GM21825 (cell line): ENCODE data around the gene SOX21.

Experiments used
- ATAC-seq: cut with Tn5 transposase; IDR thresholded peaks from one replicate; pipeline ENCODE4 v1.9.1; 2021; ENCODE audit warnings: mild to moderate bottlenecking, moderate library complexity; ENCODE audit not compliant: unreplicated experiment

SOX21 gene

DNA sequence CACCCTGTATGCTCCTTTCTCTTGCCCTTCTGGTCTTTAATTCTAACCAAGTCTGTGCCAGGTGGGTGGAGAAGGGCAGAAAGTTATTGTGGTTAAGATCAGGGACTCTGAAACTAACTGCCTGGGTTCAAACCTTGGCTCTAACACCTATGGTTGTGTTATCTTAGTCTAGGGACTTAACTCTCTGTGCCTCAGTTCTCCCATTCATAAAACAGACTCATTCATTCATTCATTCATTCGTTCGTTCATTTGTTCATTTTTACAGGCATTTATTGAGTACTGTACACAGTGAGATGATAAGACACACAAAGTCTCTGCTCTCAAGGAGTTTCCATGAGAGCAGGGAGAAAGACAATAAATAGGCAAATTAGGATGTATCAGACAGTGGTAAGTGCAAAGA lies 30.1 kb downstream of the SOX21 start:
- ATAC-seq, result no peak

DNA sequence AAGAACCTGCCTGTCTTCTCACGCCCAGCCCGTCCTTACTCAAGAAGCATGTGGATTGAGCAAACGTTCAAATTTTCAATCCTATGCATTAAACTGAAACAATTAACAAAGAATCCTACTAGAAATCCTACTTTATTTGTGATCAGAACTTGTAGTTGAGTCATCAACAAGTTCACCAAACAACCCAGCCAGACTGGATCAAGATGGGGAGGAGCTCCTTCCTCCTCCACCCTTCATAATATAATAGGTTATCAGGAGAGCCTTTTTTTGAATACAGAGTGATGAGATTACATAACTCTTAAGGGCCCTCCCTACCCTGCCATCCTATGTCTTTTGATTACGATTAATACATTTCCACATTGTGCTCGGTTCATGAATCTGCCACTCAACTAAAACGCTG lies 32.7 kb downstream of the SOX21 start:
- ATAC-seq, result no peak

DNA sequence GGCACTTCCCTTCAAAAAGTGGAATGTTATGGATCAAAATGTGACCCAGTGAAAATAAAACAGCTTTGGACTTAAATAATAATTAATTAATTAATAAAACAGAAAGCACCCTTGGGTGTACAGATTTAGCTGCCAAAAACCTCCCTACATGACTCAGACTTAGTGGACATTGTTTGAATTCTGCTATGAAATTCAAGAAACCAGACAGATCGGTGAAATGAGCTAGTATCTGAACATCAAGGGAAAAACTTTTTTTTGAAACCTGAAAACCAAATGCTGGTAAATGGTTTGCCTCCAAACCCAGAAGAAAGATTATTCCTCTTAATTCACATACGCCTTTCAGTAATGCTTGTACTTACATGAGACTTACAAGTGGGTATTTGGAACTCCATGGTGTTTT lies 33.5 kb downstream of the SOX21 start:
- ATAC-seq, result no peak

DNA sequence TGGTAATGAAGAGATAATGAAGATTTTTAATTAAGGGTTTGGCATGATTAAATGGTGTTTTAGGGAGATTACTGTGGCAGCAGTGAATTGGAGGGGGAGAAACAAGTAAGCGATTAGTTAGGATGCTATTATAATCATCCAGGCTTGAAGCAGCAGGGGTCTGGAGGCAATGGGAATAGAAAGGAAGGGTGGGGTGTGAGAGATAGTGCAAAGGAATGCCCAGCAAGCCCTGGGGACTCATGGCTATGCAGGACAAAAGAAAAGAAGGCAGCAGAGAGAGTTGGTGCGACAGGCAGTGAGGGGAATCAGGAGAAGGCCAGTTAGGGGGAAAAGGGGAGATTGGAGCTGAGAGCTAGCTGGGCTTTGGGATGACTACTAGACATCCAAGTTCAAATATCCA lies 34.5 kb downstream of the SOX21 start:
- no peak for ATAC-seq

DNA sequence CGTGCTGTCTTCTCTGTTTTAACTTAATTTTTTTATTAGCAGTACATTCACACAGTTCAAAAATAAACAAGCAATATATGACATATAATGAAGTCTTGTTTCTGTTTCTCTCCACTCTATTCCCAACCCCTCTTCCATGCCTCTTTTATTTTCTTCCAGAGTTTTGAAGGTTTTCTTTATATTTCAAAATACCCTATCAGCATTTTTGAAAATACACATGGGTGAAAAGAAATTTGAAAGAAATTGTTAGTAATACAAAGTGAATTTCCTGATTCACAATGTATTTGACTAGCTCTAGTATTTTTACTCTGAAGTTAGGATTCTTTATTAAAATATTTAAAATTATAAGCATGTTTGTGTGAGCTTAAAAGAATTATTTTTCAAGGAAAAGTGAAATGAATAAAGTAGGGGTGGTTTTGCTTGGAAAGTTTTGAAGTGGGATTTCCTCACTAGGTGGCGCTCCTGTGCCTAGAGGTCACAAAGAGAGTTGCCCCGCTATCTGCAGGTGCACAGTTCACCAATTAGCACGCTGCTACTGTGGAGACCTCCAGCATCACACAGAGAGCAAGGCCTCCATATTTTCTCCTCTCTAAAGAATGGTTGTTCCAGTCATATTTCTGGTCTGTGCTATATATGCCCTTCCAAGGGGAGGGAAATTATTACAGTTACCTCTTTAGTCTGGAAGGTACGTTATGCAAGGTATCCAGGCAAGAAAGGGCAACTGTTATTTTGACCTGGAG lies 37.6 kb downstream of the SOX21 start:
- no peak for ATAC-seq

DNA sequence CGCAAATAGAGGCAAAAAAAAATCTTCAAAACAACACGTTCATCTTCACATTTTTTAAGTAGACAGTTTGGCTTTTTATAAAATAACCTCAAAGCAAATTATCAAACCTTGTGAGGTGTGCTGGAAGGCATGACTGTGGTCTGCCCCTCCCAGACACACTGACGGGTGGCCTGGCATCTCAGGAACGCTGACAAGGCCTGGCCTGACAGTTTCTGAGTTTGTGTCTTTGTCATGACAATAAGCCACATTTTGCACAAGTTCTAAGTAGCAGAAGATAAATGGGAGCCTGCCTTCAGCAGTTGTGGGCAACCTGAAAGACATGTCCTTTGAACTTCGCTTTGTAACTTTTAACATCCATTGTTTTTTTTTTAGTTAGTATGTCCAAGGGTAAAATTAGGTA lies 38.5 kb downstream of the SOX21 start:
- ATAC-seq, result no peak

DNA sequence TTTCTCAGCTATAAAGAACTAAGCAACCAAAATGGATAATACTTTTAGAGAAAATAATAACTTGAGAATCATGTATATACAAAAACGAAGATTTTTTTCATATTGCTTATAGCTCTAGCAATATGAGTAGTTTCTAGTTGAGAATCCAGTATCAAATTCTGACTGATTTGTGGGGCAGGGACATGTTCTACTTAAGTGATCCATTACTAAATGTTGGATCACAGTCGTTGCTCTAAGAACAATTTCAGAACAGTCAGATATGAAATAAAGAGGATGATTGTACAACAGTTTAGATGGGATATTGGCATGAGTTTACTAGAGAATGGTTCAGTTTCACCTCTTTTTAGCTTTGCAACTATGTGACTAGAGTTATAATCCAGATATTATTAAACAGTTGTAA lies 39.9 kb downstream of the SOX21 start:
- ATAC-seq, result no peak

DNA sequence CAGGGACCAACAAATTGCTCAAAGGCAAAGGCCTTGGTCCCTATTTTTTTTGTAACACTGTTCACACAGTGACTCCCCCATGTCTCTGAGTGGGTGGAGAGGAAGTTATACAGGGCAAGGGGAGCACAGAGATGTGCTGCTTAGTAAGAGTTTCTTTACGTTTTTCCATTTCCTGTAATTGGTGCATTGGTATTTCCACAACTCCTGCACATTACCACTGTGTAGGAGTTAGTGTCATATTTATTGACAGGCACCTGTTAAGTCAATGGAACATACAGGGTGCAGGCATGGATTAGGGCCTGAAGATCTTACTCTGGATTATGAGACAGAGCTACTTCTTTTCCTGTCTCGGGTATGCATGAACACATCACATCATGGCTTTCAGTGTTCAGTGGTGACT lies 45.2 kb downstream of the SOX21 start:
- ATAC-seq, result no peak

DNA sequence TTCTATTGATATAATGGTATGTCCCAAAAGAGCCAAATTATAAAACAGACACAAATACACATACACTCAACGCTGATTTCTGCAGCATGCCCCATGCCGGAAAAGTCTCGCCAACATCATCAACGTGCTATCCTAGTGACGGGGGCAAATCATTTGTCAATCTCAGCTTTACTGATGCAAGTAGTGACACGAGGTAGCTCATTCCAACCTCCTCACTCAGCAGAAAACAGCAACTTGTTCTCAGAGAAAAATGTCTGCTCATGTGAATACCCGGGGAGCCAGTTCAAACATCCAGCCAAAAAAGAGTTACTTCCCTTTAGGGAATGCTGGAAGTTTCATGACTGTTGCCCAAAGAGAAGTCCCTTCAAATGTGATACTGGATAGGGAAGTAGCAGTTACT lies 46.3 kb downstream of the SOX21 start:
- no peak for ATAC-seq

DNA sequence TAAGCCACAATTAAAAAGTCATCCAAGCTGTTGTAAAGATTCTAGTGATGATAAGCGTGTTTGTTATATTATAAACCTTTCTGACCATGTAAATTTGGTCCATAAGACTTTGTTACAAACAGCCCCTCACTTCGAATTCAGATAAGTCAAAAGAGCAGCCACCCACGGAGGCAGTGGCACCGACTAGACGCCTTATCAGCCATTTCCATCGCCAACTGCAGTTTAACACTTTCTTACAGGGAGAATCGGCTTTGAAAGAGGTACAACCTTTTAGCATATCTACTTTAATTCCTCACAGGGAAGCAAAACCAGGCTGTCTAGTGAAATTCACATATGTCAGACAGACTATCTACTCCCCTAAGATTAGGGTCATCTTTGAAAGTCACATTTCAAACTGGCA lies 47.5 kb downstream of the SOX21 start:
- ATAC-seq, result no peak

DNA sequence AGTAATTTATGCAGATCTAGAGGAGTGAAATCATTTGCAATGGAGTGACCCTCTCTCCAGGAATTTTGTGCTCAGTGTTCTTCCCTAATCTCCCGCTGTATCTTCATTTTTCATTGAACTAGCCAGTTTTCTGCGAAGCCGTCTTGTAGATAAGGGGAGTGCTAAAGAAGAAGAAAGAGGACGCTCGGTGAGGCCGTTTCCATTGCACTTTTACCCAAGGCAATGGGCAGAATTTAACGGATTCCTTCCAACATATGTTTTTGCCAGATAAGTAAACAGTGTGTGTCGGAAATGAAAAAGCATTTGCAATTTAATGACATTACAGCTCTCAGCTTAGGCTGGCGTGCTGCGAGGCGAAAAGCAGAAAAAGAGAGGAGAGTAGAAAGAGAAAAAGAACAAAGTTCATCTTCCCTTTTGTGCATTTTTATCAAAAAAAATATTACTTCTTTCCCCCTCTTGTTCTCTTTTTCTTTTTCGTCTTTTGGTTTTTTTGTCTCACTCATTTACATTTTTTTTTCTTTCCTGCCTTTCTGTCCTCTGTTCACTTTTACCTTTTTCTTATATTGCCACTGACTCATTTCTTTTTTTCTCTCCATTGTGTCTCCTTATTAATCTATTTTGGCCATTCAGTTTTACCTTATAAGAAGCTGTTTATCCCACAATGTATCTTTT lies 49.9 kb downstream of the SOX21 start:
- no peak for ATAC-seq

DNA sequence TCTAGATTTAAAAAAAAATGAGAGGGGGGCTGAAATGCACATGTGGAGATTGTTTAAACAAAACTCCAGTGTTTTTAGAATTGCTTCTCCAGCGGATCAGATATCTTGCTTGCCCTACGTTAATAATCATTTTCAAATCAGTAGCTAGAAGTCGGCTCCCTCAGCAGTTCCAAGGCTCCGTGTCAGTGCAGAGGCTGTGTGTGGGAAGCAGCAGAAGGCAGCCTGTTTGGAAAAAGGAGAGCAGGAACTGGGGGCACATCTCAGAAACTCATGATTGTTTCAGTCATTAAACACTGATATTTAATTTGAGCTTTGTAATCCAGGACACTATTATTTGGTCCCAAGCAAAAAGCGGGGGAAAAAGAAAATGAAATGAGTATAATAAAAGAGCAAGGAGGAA lies 50.9 kb downstream of the SOX21 start:
- no peak for ATAC-seq

DNA sequence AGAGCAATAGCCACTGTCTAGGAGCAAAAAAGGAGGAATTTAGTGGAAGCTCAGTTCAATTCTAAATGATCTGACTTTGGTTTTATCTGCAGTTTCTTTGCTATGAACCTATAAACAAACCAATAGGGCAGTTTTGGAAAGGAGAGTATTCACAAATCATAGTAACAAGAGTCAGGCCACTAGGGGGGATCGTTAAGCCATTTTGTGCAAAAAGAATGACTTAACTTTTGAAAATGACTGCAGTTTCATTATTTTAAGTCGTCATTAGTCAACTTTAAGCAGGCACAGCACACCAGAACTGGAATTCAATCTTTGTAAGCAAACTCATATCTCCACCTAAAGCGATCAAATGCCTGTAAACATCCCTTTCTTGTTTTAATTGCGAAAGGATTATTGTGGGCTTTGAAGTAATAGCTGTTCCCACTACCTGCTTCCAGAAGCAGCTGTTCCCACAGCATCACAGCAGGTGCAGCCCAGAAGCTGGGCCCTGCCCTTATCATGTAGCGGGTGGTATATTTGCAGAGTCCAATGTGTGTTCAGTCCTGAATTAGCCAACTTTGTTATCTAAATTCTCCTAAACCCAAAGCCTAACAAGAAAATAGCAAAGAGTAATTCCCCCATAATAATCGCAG lies 51.5 kb downstream of the SOX21 start:
- ATAC-seq, result no peak
